Measurements from ENCODE around the gene DOCK9.

DNA sequence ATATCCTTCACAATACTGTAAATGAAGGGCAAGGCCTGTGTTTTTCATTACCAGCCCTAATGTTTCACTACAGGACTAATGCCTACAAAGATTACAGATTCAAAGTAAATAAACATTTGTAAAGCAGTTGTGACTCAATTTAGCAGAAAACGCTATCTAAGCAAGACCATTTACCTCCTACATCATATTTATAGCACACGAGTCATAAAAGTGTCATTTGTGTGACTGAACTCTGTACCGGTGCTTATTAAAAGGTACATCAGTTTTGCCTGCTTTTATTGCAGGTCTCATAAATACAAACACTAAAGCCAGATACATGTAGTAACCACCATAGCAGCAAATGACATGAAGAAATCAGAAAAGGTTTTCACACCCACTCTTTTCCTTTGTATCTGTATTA, 163.9 kb downstream of the DOCK9 start:
- TF ChIP-seq, protein P1, sequence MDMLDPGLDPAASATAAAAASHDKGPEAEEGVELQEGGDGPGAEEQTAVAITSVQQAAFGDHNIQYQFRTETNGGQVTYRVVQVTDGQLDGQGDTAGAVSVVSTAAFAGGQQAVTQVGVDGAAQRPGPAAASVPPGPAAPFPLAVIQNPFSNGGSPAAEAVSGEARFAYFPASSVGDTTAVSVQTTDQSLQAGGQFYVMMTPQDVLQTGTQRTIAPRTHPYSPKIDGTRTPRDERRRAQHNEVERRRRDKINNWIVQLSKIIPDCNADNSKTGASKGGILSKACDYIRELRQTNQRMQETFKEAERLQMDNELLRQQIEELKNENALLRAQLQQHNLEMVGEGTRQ (IDR thresholded peaks at IDR 0.05; ENCODE audit: borderline replicate concordance, low read depth, low read length) = no peak
- no peak for TF ChIP-seq TCF12 (IDR thresholded peaks at IDR 0.05)
- TF ChIP-seq CTCF (IDR thresholded peaks at IDR 0.05) = no peak
- TF ChIP-seq, protein P2, sequence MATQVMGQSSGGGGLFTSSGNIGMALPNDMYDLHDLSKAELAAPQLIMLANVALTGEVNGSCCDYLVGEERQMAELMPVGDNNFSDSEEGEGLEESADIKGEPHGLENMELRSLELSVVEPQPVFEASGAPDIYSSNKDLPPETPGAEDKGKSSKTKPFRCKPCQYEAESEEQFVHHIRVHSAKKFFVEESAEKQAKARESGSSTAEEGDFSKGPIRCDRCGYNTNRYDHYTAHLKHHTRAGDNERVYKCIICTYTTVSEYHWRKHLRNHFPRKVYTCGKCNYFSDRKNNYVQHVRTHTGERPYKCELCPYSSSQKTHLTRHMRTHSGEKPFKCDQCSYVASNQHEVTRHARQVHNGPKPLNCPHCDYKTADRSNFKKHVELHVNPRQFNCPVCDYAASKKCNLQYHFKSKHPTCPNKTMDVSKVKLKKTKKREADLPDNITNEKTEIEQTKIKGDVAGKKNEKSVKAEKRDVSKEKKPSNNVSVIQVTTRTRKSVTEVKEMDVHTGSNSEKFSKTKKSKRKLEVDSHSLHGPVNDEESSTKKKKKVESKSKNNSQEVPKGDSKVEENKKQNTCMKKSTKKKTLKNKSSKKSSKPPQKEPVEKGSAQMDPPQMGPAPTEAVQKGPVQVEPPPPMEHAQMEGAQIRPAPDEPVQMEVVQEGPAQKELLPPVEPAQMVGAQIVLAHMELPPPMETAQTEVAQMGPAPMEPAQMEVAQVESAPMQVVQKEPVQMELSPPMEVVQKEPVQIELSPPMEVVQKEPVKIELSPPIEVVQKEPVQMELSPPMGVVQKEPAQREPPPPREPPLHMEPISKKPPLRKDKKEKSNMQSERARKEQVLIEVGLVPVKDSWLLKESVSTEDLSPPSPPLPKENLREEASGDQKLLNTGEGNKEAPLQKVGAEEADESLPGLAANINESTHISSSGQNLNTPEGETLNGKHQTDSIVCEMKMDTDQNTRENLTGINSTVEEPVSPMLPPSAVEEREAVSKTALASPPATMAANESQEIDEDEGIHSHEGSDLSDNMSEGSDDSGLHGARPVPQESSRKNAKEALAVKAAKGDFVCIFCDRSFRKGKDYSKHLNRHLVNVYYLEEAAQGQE (IDR thresholded peaks at IDR 0.05; ENCODE audit: low read depth, low read length) = no peak
- TF ChIP-seq NRF1 (IDR thresholded peaks at IDR 0.05; ENCODE audit: low read depth, low read length) = no peak
- no peak for TF ChIP-seq TAF1 (IDR thresholded peaks at IDR 0.05; ENCODE audit: borderline replicate concordance, low read depth, low read length)
- TF ChIP-seq EP300 (IDR thresholded peaks at IDR 0.05; ENCODE audit: borderline replicate concordance in 1 of 2, low read depth in 1 of 2, low read length in 1 of 2) = no peak
- TF ChIP-seq EZH2phosphoT487 (IDR thresholded peaks at IDR 0.05; ENCODE audit: borderline replicate concordance, low read depth) = no peak
- TF ChIP-seq SIN3A (IDR thresholded peaks at IDR 0.05; ENCODE audit: borderline replicate concordance, low read depth, low read length) = no peak
- no peak for TF ChIP-seq JUND (IDR thresholded peaks at IDR 0.05)
- no peak for TF ChIP-seq POLR2AphosphoS5 (IDR thresholded peaks at IDR 0.05; ENCODE audit: low read depth, low read length)

Measured in SK-N-SH (cell line).